Suppressor macrophage (primary cell): ENCODE results near the gene TMEM238L.

ENCODE experiments used
- DNase-seq, 4 experiments: peaks; one replicate each; pipeline ENCODE4 v3.0.0-alpha.2; 2020 to 2022

The TMEM238L gene

DNA sequence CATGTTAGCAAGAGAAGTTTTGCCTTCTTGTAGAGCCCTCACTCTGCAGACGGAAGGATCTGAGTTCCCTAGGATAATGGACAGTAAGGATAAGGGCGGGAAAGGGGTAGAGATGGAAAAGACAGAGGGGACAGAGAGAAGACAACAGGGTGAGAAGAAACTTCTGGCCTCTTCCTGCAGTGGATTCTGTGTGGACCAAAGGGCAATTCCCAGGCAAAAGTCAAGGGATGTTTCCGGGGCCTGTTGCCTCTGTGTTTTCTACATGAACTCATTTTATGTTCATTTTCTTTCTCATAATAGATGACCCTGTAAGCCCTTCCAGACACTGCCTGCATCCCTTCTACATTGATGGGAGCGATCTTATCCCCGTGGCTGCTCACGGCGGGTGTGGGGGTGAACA lies 647 bp upstream of the TMEM238L start:
- no peak for DNase-seq

DNA sequence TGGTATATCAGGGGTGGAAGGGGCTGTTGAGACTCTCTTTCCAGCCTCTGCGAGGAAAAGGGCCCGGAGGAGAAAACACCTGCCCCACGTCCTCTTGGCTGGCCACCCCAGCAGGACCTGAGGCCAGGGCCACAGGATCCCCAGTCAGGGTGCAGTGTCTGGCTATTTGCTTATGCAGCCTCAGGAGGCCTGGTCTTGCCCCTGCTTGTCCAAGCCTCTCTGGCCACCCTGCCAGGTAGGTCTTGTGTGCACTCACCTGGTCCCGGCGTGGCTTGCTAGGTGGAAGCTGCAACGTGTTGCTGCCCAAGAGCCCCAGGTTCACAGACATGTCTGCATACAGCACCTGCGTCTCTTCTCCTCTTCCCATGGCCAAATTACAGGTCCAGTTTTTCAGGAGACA lies 549 bp downstream of the TMEM238L start:
- no peak for DNase-seq

DNA sequence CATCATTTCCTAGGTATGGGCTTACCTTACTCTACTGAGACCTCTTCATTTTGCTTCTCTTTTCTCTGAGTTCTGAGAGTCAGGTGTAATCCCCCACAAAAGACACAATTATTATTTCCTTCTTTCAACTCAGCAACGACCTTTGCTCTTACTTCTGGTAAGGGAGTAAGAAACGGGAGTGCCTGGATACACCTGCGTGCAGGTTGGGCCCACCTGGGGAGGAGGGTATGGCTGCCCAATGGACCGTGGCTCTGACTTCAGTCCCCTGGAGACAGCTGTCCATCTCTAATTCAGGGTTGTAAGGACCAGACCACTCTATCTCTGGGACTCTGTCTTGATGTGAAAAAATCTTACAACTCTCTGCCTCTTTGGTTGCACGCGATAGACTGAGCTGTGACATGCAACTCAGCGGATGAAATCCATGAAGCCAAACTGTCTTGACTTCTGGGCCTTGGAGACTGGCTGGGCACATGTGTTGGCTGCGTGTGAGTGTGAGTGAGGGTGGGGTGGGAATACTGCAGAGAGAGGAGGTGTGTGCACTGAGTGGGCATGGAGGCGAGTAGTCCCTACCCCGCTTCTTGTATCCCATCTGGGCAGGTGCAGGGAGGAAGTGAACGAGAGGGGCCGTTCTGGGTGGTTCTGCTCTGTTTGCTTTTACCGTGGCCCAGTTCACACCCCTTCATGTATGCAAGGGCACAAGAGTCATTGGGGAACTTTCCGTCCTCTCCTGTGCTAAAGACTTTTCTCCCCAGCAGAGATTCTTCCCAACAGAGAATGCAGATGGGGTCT lies 1.2 kb downstream of the TMEM238L start:
- DNase-seq = no peak

DNA sequence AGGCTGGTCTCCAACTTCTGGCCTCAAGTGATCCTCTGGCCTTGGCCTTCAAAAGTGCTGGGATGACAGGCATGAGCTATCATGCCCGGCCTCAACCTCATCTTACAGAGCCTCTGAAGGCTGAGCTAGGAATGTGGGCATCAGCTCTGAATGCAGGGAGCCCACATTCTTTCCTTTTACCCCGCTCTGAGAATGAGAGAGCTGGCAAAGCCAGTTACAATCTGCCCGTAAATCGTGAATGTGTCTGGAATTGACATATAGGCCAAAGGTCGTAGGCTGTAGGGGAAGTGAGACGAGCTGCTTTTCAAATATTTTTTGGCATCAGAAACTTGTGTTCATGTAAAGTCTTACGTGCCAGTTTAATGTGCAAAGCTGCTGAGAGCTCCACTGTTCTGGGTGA lies 4.5 kb downstream of the TMEM238L start:
- no peak for DNase-seq

DNA sequence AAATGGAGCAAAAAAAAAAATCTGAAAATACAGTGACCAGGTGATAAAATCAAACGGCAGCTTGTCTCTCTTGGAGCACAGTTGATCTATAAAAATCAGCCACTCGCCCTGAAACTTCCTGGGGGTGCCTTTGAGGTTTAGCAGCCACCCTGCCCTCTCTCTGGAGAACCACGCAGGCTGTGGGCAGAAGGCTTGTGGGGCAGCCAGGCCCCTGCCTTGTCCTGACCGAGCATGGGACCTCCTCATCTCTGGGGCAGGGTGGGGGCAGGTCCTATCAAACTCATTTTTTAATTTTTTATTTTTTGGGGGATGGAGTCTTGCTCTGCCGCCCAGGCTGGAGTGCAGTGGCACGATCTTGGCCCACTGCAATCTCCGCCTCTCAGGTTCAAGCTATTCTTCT lies 5.0 kb downstream of the TMEM238L start:
- no peak for DNase-seq

DNA sequence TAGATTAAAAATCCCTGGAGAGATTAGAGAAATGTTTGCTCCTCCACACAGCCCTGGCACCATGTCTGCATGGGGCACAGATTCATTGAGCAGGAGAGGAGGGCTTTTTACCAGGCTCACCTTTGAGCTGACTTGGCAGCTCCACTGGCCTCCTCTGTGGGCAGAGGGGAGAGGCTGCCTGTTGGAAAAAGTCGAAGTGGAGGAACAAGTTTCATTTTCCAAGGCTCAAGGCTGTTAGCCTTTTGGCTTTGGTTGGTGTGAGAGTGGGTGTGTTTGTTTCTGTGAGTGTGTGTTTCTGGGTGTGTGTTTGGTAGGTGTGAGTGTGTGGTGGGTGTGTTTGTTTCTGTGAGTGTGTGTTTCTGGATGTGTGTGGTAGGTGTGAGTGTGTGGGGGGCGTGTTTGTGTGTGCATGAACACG lies 5.6 kb downstream of the TMEM238L start:
- no peak for DNase-seq

DNA sequence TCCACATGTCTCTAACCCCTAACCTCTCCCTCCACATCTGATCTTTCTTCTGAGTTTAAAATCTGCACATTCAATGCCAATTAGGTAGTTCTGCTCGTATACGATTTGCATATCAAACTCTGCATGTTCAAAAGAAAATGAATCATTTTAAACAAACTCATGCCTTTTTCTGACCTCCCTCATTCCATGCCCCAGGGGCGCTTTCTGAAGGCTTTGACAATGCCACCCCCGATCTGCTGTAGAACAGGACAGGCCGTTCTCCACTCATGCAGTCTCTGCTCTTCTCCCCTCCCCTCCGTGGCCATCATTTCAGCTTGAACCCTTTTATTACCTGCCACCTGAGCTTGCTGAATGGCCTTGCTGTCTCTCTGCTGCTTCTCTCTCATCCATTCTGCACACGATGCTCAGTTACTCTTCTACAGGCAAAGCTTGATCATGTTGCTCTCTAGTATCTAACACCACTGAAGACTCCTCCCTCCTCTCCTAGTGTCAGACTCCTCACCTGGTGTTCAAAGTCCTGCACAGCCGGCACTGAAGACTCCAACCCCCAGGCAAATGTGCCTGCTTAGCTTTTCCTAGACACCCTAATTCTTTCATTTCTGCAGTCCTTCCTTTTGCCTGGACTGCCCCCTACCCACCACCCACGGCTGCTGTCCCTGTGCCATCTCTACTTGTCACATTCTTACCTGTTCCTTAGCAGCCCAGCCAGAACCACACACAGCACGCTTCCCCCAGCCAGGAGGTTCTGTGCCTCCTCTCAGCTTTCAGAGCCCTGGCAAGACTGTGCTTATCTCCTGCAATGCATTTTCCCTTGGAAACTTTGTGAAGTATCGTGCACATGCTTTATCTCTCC lies 6.2 kb downstream of the TMEM238L start:
- DNase-seq = no peak

DNA sequence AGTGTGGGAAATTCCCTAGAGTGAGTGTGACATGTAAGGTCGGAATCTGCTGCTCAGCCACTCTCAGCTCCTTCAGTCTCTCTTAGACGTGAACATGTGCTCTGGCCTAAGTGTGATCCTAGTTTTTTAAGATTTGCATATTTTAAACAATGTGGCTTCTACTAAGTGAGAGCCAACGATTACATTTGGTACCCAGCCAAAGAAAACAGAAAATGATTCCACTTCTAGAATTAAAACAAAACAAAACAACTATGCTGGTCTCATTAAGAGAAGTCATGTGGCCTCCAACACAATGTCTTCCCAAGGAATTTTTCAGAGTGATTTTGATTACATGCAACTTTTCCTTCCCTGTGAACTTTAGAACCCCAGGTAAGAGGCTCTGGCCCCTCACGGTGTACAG lies 10.1 kb downstream of the TMEM238L start:
- no peak for DNase-seq

DNA sequence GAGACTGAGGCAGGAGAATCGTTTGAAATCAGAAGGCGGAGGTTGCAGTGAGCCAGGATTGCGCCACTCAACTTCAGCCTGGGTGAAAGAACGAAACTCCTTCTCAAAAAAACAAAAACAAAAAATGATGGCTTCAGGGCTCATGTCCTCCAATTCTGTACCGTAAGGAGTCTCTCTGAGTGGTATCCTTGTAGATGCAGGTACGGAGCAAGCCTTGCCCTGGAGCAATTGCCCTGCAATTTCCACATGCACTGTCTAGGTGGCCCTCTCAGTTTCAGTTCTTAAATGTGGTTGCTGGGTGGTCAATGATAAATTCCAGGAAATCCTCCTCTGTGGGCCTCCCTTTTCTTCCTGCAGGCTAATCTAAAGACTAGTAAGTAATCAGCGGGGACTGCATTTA lies 10.6 kb downstream of the TMEM238L start:
- DNase-seq = no peak

DNA sequence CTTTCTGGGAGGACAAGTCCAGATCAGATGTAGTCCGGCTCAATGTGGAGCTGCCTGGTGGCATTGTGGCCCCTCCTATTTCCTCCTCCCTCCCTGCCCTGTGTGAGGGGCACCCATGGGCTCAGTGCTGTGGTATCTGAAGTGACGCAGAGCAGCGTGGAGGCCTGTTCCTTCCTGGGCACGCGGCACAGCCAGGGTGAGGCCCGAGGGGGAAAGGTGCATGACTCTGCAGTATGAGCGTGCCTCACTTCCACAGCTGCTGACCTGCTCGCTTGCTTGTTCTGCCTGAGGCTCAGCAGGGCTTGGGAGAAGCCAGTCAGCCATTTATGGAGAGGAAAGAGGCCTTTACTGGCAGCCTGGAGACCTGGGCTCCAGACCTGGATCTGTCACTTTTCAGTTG lies 11.7 kb downstream of the TMEM238L start:
- peak in 3 of 4 experiments; percentile 11 to 25 (median 14) for DNase-seq

DNA sequence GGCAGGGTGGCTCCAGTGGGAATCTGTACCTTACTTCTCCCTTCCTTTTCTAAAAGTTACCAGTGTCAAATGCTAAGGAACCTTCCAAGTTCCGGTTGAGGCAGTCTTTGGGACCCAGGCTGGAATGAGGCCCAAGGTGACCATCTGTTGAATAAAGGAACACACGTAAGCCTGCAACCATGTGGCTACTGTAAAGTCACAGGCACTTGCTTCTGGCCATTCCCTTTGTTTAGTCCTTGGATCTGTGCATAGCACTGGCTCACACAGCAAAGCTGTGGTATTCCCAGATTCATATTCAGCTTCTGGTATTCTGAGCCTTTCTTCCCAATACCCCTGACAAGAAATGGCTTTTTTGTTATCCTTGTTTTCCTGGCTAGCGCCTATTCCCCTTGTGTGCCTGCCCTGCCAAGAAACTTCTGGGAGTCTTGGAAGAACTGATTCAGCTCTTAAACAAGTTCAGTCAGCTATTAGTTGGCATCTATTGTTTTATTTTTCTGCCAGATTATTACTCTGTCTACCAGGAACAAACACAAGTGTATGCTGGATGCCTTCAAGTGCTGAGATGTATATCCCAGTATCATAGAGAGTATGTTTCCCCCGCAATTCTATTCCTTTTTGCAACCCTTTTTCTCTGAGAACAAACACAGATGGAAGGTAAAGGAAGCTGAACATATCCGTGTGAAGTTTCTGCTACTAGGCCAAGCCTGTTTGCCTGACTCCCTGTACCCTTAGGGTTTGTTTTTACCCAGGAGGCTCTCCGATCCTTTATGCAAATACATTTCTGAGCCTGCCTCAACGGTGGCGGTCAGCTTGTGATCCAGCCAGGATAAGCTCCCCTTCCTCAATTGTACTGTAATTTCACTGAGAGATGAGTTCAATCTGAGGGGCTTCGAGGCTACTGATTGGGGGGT lies 13.2 kb downstream of the TMEM238L start:
- no peak for DNase-seq

DNA sequence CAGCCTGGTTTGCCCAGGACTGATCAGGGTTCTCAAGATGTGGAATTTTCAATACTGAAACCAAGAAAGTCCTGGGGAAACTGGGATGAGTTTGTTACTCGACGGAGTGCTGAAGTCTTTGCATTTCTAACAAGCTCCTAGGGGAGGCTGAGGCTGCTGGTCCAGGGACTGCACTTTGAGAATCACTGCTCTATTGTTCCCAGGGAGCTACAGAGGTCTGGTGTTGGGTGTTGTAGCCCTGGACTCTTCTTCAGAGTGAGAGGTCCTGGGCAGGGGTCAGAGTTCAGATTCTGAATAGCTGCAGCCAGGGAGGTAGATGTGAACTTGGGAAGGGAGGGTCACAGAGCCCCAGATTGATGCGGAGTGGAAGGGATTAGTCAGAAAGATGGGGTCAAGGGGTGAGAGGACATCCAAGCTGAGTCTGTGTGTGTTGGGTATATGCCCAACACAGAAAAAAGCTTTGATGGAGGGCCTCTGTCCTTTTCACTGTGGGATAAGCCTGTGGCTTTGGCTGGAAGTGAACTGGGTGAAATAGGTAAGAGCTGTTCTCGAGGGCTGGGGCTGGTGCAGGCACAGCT lies 14.1 kb downstream of the TMEM238L start:
- DNase-seq = no peak

DNA sequence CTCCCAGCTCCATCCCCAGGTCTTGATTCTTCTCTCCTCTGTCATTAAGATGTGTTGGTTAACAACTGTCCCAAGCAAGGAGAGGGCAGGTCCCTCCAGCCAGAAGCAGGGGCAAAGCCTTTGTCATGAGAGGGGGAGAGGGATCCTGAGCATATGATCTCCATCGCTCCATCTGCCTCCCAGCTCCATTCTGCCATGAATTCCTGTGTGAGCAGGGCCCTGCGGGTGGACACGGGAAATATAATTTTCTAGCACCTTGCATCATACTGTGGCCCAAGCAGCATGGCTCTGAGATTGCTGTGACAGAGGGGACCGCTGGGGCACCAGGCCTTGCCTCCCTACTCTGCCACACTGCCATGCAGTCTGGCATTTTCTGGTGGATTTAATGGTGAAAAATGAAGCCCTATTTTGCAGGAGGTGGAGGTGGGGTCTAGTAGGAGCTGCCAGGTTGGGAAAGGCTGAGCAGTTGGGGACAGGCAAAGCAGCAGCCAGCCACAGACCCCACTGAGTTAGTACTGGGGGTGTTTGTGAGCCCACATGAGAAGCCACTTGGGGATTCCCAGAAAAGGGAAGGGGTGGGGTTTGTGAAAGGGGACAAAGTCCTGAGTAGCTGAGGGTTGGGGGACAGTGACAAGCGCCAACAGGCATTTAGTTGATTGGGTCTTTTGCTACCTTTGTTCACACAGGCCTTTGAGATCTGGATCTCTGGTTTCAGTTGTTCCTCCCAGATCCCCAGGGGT lies 16.4 kb downstream of the TMEM238L start:
- no peak for DNase-seq

DNA sequence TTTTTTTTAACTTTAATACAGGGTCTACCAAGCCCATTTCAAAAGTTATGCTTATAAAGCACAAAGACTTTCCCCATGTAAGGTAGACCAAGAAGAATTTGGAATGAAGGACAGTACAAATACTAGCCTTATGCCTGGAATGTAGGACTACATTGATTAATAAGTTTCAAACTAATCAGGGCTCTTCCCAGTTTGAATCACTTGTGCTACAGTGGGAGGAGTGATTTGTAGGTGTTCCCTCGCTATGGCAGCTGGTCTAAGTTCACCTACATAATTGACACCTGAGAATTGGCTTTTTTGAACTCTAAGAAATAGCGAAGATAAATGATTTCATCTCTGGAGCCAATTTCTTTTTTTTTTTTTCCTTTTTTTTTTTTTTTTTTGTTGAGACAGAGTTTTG lies 18.6 kb downstream of the TMEM238L start:
- no peak for DNase-seq

DNA sequence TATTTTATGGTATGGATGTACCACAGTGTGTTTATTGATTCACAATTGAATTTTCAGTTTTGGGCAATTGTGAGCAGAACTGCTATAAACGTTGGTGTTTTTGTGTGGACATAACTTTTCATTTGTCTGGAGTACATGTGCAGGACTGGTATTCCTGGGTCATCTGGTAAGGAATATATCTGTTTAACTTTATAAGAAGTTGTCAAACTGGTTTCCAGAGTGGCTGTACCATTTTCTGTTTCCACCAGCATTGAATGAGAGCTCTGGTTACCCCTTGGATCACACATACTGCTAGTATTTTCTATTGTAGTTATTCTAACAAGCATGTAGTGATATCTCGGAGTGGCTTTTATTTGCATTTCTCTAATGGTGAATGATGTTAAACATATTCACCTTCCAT lies 24.3 kb downstream of the TMEM238L start:
- no peak for DNase-seq

DNA sequence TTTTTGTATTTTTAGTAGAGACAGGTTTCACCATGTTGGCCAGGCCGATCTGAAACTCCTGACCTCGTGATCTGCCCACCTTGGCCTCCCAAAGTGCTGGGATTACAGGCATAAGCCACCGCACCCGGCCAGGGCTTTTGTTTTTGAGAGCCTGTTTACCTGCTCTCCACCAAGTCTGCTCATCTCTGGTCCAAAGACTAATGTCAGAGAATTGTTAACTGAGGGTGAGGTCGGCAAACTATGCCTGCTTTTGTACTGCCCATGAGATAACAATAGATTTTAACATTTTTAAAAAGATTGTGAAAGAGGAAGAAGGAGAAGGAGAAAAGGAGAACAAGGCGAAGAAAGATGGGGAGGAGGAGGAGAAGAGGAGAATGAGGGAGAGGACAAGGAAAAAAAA lies 26.0 kb downstream of the TMEM238L start:
- no peak for DNase-seq

DNA sequence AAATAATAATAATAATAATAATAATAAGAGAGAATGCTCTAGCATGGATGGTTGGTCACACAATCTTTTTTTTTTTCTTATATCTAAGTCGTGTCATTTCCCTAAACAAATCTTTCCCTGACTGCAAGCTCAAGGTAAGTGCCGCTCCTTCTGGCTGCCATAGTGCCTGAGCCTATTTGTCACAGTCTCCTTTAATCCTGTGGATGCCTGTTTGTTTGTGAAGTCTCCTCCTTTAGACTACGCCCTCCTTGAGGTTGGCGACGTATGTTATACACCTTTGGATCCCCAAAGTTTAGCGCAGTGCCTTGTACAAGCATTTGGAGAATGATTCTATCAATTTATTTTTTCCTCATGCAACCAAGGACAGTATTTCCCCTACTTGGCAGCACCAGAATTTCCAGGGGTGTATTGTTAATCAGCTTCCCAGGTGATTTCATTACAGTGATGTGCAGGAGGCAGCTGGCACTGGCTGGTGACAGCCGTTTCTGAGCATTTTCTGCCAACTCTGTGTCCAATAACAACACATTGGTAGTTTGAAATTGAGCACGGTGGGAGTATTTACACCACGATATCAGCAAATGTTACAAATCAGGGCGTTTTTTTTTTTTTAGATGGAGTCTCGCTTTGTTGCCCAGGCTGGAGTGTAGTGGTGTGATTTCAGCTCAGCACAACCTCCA lies 26.6 kb downstream of the TMEM238L start:
- no peak for DNase-seq

DNA sequence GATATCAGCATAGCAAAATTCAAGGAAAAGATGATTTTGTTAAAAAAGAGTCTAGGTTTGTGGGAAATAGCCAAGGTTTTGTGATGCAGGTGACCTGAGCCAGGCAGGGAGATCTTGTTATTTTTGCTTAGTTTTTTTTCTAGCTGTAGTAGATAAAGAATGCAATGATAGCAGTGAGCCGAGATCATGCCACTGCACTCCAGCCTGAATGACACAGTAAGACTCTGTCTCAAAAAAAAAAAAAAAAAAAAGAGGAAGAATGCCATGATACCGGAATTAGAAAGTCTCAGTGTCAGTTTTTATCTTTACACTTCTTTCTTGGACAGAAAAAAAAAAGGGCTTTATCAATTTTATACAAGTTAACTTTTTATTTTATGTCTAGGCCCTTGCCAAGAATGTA lies 27.5 kb downstream of the TMEM238L start:
- DNase-seq = peak; percentile 12 to 58 (median 47)

DNA sequence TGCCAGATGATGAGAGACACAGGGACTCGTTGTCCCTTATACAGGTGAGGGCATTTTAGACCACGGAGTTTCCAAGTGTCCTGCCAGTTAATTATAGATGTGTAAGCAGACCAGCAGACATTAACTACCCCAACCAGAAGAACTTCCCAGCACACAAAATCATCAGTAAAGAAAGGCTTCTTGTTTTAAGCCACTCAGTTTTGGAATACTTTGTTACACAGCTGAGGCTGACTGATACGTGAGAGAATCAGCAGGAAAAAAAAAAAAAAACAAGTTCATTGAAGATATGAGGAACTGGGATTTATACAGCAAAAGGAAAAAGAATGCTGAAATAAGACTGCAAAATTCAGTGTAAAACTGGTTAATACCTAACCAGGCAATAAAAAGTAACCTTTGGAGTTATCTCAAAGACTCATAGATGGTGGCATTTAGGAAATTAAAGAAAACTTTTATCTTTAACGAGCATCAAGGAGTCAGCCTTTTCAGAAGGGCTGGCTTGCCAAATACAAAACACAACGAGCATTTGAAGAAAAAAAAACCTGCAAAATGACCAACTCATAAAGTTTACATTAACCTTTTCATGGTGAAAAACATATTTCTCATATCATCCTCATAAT lies 28.1 kb downstream of the TMEM238L start:
- no peak for DNase-seq

DNA sequence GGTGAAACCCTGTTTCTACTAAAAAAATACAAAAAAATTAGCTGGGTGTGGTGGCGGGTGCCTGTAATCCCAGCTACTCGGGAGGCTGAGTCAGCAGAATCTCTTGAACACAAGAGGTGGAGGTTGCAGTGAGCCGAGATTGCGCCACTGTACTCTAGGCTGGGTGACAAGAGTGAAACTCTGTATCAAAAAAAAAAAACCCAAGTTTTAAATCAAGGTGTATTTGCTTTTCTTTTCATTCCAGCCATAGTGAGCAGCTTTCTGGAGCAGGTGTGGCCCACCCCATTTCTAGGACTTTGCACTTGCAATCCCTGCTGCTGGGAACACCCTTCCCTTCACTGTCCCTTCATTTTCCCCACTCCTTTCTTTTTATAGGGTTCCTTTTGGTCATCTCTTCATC lies 28.8 kb downstream of the TMEM238L start:
- no peak for DNase-seq

DNA sequence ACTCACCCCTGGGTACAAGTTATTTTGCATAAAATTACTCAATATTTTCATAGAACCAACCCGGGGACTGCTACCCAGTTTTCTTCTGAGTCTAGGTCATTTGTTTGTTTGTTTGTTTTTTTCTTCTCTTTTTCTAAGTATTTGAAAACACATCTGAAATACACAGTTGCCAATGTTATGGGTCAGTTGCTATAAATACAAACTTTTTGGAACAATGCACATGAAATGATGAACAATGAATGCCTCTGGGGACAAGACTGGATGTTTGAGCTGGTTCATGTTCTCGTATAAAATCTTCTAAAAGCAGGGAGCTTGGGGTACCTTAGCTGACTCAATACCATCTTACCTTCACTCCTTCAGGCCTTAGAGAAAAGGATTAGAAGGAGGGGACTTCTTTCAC lies 30.5 kb downstream of the TMEM238L start:
- DNase-seq = no peak
